Measurements from ENCODE around the gene ATP6V1B1.
A peak's percentile ranks its signal among the peaks of the same experiment; 100 is the strongest.

Gene ATP6V1B1

DNA sequence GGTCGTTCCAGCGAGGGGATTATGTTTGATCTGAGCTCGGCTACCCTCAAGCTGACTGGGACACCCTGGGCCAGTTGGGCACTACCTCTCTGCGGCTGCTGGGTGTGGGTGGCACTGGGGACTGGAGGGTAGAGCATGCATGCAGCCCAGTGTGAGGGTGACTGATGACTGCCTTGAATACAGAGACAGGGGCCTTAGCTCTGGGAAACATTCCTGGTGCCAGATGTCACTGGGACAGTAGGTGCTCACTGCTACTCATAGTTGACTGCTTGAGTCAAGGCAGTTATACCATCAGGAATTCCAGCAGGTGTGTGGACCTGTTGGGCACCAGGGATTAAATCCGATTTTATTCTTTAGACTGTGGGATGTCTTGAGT lies 33.6 kb upstream of the ATP6V1B1 start:
- DNase-seq, result no peak

DNA sequence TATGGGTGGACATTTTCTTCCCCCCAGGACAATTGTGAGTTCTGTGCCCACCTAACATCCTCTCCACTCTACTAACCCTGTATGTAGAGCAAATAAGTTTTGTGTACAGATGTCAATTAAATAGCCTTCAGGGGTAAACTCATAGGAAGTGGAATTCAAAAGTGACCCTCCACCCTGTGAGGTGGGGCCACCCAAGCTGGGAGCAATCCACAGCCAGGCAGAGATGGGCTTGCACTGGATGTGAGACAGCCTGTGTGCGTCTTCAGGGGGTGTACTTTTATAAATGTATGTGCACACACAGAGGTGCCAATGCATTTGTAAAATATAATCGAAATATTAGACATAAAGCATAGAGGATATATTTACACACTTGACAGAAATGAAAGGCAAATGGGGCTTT lies 33.1 kb upstream of the ATP6V1B1 start:
- no peak for DNase-seq

DNA sequence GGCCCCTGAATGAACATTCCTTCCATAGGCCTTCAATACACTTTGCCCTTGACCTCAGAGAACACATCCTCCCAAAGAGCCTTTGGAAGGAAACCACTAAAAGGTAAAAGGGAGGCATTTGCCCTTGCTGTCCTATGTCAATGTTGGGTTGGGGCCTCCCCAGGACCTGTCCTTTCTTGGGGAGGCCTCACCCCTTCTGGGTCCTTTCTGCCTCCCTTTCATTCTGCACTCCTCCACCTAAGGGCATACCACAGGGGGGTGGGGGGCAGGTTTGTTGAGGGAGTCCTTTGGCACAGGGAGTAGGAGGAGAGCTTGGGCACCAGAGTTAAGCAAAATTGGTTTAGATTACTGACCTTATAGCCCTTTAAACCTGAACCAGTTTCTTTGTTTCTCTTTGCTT lies 32.5 kb upstream of the ATP6V1B1 start:
- DNase-seq, result no peak

DNA sequence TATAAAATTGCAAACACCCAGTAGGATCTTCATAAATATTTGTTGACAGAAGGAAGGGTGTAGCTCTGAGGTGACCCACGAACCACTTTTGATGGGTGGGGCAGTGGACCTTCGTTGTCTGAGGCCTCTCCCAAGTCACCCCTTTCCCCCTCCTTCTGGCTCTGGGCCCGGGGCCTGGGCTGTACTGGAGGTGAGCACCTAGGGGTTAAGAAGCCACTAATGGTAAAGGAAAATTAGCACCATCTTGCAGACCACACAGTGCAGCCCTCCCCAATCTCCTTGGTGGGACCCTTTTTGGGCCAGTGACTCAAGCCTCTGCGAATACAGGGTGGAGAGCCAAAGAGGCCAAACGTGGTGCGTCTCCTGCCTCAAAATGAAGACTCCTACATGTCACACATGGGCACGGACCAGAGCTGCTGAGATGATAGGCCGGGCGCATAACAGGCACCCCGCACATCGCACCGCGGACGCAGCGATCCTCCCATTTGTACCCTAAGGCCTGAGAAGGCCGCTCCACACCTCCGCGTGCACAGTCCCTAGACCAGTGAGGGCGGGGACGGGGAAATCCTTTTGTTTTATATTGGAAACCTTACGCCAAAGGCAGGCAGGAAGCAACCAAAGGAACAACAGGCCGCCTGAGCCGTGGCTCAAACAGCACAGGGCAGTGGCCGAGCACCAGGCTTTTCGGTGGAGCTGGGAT lies 31.9 kb upstream of the ATP6V1B1 start:
- DNase-seq, result no peak

DNA sequence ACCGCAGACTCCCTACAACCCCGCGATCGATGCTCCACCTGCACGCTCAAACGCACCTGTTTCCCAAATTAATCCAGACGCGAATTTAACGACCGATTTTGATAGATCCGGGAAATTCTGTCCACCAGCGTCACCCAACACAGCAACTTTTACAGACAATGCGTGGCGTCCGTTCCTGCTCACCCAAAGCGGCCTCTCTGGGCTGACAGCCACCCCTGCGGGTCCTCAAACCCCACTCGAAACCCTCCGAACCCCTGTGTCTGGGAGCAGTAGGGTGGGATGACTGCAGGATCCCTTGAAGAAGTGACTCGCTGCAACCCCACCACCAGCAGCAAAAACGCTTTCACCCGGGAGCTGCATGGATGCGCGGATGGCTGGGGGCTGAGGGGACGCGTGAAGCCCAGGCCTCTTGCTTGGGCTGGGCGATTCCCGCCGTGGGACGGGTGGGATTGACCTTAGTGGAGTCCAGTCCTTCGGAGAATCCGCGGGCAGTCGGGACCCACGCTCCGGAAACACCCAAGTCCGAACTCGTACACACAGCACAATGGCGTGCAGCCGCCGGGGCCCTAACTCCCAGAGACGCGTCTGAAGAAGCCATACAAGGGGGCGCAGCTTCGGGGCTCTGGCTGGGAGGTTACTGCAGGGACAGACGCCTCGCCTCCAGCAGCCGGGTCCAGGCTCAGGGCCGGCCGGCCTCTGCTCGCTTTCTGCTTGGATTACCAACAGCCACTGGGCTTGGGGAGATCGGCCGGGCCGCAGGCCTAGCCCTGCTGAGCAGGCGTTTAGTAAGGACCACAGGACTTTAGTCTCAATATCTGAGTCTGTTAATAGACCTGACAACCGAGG lies 31.1 kb upstream of the ATP6V1B1 start:
- DNase-seq, result no peak

DNA sequence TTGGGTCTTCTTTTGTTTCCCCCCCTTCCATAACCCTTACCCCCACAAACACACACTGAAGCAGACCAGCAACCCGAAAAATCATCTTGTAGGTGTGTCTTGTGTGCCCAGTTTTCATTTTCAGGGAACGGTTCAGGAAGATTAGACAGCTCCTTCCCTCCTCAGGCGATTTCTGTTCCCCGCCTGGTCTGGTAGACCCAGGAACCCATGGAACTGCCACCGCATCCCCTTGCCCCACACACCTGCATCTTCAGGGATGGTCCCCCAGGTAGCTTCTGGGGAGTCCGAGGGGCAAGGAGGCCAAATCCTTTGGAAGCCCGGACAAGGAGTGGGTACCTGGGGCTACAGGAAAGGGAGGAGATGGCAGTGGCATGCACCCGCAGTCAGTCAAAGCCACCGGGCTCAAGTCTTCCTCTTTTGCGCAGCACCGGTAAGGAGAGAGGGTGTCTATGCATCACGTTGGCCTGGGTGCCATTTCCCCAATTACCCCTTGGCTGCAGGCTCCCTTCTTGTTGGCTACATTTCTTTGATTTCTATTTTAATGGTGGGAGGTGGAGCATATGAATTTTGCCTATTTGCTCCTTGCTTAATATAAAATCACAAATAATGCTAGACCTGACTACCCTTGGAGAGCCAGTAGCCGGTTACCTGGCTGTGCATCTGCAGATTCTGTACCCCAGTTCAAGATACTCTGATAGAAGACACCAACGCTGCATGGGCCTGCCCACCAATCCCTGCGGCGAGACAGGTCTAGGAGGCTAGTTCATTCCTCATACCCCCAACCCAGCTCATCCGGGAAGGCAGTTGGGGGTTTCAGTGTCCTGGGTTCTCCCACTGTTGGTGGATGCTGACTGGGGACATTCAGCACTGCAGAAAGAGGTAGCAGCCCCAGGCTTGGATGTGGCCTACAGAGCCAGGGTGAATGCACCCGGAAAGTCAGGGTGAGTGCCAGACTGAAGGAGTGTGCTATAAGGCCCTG lies 30.0 kb upstream of the ATP6V1B1 start:
- DNase-seq, result no peak

DNA sequence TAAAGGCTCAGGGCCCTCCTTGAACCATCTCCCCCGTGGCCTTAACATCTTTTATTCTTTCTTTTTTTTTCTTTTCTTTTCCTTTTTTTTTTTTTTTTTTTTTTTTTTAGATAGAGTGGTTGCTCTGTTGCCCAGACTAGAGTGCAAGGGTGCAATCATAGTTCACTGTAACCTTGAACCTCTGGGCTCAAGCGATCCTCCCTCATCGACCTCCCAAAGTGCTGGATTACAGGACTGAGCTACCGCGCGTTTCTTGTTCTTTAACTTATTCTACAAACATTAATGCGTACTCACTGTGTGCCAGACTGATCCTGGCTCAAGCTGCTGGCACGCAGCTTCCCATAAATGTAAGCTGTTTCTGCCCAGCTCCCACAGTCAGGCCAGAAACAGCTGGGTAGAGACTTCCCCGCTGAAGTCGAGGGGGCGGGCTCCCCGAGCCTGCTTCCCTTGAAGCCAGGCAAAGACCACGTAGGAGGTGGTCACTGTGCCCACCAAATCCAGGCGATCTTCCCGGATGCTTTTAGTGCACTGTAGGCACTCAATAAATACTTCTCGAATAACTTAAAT lies 29.2 kb upstream of the ATP6V1B1 start:
- DNase-seq, result no peak

DNA sequence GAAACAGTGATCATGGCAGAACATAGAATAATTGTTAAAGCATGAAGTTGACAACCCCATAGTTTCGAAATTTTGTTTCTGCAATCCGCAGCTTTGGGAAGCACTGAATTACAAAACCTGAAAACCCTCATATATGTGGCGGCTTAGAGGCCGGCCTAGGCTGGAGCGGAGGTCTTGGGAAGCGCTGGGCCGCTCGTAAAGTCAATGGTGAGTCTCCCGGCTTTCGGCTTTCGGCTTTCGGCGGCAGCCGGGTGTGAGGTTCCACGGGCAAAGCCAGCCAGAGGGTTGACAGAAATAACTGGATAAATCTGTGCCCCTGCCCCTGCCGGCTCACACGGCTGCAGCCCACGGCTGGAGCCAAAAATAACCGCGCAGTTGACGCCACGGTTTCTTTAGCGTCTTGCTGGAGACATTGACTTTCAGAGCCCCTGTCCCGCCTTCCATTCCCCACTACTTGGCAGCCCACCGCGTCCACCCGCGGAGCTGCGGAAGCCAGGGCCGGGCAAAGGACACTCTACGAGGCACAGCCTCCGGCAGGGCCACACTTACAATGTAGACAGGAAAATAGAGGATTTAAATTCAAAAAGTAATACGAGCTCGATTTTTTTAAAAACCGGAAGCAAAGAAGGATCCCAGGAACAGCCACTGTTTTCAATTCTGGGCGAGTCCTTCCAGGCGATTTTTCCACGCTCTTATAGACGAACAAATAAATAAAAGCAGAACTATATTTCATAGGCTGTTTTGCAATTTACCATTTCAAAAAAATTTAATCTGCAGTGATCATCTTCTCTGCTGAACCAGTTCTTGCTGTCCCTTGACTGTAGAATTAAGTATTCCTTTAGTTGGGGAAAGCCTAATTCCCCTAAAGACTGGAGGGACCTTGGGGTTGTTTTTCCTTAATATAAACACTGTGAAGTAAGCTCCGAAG lies 28.3 kb upstream of the ATP6V1B1 start:
- DNase-seq, result no peak

DNA sequence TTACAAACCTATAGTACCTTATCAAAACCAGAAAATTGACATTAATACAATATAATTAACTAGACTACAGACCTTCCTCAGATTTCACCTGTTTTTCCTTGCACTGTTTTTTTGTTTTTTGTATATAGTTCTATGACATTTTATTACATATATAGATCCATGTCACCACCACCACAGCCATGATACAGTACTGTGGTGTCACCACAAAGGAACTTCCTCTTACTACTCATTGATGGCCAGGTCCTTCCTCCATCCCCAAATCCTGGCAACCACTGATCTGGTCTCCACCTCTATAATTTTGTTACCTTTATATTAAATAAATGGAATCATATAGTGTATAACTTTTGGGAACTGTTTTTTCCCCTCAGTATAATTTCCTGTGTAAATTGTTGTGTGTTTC lies 19.4 kb upstream of the ATP6V1B1 start:
- no peak for DNase-seq

DNA sequence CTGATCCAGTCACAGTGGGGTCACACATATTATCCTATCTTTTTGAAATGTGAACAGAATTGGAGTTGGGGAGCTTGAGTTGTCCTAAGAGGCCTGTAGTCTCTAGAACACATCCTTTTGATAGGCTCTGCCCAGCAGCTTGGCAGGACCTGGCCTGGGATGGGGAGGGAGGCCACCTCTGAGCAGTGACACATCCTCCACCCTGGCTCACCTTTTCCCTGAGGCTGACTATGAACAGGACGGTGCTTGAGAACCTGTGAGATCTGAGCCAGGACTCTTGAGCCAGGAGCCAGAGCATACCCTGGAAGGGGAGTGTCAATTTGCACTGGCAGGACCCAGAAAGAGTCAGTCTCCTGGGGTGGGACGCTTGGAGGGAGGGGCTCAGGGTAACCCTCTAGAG lies 17.7 kb upstream of the ATP6V1B1 start:
- DNase-seq, result no peak

DNA sequence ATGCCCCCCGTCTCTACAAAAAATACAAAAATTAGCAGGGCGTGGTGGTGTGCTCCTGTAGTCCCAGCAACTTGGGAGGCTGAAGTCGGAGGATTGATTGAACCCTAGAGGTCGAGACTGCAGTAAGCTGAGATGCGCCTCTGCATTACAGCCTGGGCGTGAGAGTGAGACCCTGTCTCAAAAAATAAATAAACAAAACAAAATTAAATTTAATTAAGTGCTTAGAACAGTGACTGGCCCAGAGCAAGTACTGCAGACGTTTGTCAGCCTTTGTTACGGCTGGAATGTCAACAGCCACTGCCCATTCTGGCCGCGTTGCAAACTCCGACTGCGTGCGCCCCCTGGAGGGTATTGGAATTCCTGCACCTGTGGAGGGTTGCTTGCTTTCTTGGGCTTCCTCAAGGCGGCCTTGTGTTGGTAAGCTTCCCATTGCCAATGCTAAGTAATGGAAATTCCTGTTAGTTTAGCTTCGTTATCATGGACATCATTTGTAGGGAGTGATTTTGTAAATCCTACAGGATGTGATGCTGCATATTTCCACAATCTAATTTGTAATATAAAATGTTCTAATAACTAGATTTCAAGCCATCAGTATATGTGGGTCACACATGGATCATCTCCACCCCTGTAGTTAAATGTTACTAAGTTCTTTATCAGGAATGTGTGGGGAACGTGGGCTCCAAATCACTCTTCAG lies 15.9 kb upstream of the ATP6V1B1 start:
- peak; percentile 69 for DNase-seq

DNA sequence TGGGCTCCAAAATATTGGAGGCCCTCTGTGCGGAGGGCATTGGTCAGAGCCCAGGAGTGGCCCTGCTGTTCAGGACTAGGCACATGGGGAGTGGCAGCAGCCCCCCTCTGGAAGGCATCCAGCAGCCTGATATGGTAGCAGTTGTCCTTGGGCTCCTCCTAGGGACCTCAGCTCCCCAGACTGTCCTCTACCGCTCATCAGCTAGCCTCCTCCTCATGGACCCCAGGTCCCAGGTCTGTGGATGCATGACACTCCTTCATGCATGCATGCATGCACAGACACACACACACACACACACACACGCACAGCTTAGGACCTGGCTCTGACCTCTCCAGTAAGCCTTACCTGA lies 15.4 kb upstream of the ATP6V1B1 start:
- DNase-seq, result no peak

DNA sequence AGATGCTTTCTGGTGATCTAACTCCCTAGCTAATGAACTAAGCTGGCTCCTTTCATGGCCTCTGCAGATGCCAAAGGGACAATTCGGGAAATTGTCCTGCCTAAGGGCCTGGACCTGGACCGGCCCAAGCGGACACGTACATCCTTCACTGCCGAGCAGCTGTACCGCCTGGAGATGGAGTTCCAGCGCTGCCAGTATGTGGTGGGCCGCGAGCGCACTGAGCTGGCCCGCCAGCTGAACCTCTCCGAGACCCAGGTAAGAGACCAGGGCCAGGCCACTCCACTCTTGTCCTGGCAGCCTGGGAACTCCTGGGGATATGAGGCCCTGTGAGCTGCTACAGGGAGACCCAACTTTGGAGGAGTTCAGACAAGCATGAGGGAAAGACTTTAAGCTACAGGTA lies 14.7 kb upstream of the ATP6V1B1 start:
- DNase-seq, result no peak

DNA sequence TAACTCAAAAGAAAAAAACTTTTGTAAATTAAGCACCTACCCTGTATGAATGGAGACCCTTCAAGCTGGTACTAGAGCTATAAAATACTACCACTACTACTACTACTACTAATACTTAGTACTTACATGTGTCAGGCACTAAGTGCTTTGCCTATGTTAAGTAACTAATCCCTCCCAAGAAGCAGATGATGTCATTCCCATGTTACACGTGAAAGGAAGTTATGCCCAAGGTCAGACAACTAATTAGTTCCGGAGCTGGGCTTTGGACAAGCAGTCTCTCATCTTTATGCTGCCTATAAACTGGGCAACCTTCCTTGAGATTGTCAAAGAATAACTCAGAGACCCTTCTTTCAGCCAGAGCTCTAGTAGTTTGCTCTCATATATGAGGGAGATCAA lies 13.9 kb upstream of the ATP6V1B1 start:
- DNase-seq, result no peak

DNA sequence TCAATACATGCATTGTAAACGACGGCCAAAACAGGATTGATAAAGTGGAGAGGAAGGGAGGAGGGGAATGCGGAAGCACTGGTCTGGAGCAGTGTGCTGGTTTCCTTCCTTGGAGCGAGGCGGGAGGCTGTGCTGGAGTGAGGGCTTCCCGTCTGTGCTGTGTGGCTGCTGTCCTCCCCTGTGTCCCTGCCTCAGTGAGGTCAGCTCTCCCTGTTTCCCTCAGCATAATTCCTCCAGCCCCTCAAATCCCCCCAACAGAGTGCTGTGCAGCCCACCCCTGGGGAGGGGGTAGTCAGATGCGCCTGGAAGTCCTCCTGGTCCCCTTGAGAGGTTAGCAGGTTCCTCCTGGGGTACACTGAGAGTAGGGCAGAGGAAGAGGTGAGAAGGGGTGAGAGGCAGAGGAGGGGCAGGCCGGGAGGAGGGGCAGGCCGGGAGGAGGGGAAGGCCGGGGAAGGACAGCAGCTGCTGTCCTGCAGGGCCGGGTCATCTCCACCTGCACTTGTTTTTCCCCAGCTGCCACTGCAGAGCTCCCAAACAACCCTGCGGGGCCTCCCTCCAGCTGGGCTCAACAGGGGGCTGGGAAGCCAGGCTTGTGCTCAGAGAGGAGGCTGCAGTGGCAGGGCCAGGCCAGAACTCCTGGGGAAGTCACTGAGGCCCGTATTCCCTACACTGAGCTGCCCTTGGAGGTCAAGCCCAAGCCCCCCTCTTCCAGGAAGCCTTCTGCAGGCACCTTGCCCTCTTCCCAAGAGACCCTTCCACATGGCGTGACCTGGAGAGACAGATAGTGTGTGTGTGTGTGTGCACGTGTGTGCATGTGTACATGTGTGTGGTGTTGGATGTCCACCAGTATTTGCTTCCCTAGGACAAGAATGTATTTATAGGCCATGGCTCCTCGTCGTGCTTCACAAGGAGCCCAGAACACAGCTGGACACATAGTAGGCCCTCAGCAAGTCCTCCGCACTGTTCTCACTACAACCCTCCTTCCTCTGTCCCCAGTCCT lies 13.2 kb upstream of the ATP6V1B1 start:
- peak; percentile 53 for DNase-seq

DNA sequence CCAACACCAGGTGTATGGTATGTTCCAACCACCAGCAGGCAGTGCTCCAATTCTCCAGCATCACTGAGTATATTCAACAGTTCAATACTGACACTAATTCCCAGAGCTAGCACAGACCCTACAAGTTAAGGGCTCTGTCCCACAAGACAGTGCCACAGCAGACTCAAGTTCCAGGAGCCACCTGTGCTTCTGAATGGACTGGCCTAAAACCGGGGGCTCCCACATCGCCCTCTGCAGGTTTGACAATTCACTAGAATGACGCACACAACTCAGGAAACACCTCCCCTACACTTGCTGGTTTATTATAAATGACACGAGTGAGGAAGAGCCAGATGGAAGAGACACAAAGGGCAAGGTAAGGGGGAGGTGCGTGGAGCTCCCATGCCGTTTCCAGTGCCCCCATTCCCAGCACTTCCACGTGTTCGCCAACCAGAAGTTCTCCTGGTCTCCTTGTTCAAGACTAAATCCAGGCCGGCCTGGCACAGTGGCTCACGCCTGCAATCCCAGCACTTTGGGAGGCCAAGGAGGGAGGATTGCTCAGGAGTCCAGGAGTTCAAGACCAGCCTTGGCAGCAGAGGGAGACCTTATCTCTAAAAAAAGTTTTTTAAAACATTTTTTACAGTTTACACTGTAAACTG lies 12.2 kb upstream of the ATP6V1B1 start:
- DNase-seq, result no peak

DNA sequence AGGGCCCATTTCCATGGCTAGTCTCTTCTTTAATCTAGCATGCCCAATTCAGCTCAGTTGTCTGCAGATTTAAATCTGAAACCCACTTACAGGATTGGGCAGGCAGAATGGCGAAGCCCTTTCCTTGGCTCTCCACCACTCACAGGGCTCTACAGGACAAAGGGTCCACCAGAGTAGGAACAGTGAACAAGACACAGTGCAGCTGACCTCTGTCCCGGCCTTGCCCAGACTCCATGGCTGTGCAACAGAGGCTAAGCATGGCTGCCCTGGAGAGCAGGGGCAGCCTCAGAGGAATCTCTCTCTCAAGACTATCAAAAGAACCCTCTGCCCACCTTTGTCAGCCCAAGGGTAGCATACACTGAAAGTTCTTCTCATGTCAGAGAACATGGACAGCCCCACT lies 9.7 kb upstream of the ATP6V1B1 start:
- no peak for DNase-seq

DNA sequence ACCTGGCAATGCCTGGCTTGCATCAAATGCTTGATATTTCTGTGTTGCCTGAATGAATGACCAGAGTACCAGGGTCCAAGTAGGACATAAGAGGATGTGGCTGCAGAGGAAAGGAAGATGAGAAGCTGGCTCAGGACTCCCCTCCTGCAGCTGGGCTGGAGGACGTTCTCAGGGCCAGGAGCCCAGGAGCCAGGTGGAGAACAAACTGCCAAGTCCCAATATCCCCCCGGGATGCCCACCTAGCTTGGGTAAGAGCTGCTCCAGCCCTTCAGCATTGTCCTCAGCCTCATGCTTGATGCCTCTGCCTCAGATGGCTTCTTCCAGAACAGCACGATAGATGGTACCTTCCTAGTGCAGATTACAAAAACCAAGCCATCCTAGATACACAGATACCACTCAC lies 8.6 kb upstream of the ATP6V1B1 start:
- no peak for DNase-seq

DNA sequence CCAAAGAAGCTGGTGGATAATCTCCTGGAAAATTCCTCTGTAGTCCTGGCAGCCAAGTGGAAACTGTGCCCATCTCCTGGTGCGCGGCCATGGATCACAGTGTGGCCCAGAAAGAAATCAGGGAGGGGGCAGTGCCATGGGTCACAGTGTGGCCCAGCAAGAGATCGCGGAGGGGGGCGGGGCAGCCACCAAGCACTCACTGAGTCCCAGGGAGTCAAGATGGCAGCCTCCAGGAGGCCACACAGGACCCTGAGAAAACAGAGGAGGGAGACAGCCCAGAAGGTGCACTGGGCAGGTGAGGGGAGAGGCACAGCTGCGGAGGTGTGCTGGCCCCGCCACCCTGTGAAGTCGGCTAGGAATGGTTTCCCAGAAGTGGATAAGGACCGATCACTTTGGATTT lies 8.1 kb upstream of the ATP6V1B1 start:
- DNase-seq, result no peak

DNA sequence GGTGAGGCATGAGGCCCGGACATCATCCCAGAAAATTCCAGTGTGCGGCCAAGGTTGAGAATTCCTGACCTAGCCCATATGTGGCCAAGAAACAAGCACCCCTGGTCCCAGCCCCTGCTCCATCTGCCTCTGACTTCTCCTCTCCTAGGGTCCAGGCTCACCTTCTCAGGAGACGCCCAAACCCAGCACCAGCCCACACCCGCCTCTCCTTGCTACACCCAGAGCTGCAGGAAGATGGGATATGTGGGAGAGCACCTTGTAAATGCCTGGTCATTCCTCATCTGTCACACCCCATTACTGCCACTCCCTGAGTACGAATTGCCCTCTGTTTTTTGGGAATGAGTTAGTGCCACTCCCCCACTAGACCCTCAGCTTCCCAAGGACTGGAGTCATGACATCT lies 7.3 kb upstream of the ATP6V1B1 start:
- no peak for DNase-seq
